H9 (cell line): Measurements from ENCODE around the gene PLCD3. TPM values are rescaled to one million over a fixed set of nuclear protein-coding genes. Genes with fewer than 3 reads are reported as not detected.

Source experiments
- DNase-seq: peaks from one replicate; pipeline ENCODE4 v3.0.0-alpha.2; 2017
- H2AFZ ChIP-seq: one replicate; pipeline ENCODE4 v1.6.1; 2013; ENCODE audit warnings: mild to moderate bottlenecking, low read length, control low read depth, moderate library complexity
- H2AK5ac ChIP-seq: 2 replicates; pipeline ENCODE4 v1.6.1; 2013; ENCODE audit warnings: low read length, control low read depth, mixed read lengths; ENCODE audit not compliant: insufficient read length
- H2BK120ac ChIP-seq: one replicate; pipeline ENCODE4 v1.6.1; 2013; ENCODE audit warnings: low read depth, mild to moderate bottlenecking, low read length, control low read depth, inconsistent platforms; ENCODE audit not compliant: poor library complexity, severe bottlenecking
- H2BK12ac ChIP-seq: 2 replicates; pipeline ENCODE4 v1.6.1; 2013; ENCODE audit warnings: low read length, control low read depth, mixed read lengths, low read depth; ENCODE audit not compliant: insufficient read length
- H2BK15ac ChIP-seq: 2 replicates; pipeline ENCODE4 v1.6.1; 2013; ENCODE audit warnings: low read depth, low read length, control low read depth
- H2BK20ac ChIP-seq: one replicate; pipeline ENCODE4 v1.6.1; 2013; ENCODE audit warnings: low read depth, mild to moderate bottlenecking, low read length, control low read depth, inconsistent platforms; ENCODE audit not compliant: poor library complexity, severe bottlenecking
- H2BK5ac ChIP-seq: 2 replicates; pipeline ENCODE4 v1.6.1; 2013; ENCODE audit warnings: low read length, control low read depth, mixed read lengths; ENCODE audit not compliant: insufficient read length
- H3K14ac ChIP-seq: 2 replicates; pipeline ENCODE4 v1.6.1; 2013; ENCODE audit warnings: low read length, control low read depth; ENCODE audit not compliant: insufficient read depth
- H3K18ac ChIP-seq: 2 replicates; pipeline ENCODE4 v1.6.1; 2013; ENCODE audit warnings: low read depth, mild to moderate bottlenecking, mixed read lengths, low read length, control low read depth; ENCODE audit not compliant: insufficient read length
- H3K23ac ChIP-seq: 2 replicates; pipeline ENCODE4 v1.6.1; 2013; ENCODE audit warnings: low read length, control low read depth, mixed read lengths, low read depth; ENCODE audit not compliant: insufficient read length
- H3K23me2 ChIP-seq: 2 replicates; pipeline ENCODE4 v1.6.1; 2013; ENCODE audit warnings: low read depth, mild to moderate bottlenecking, mixed read lengths, low read length, control low read depth; ENCODE audit not compliant: insufficient read length, poor library complexity, severe bottlenecking
- H3K27ac ChIP-seq: 2 replicates; pipeline ENCODE4 v1.5.1; 2013; ENCODE audit warnings: low read length, control low read depth, mixed read lengths, low read depth; ENCODE audit not compliant: insufficient read length
- H3K27me3 ChIP-seq: 2 replicates; pipeline ENCODE4 v1.6.1; 2013; ENCODE audit warnings: low read length, control low read depth, inconsistent platforms; ENCODE audit not compliant: insufficient read depth
- H3K4ac ChIP-seq: 2 replicates; pipeline ENCODE4 v1.6.1; 2013; ENCODE audit warnings: low read depth, mild to moderate bottlenecking, control low read depth, inconsistent platforms, low read length, moderate library complexity
- H3K4me1 ChIP-seq: 2 replicates; pipeline ENCODE4 v1.6.1; 2013; ENCODE audit warnings: low read length, control low read depth, inconsistent platforms; ENCODE audit not compliant: insufficient read depth
- H3K4me2 ChIP-seq: 2 replicates; pipeline ENCODE4 v1.6.1; 2013; ENCODE audit warnings: low read length, control low read depth, mixed read lengths; ENCODE audit not compliant: insufficient read length, insufficient read depth
- H3K56ac ChIP-seq: 2 replicates; pipeline ENCODE4 v1.6.1; 2013; ENCODE audit warnings: low read depth, mild to moderate bottlenecking, mixed read lengths, low read length, control low read depth; ENCODE audit not compliant: insufficient read length
- H3K79me1 ChIP-seq: 2 replicates; pipeline ENCODE4 v1.6.1; 2013; ENCODE audit warnings: low read depth, mild to moderate bottlenecking, moderate library complexity, low read length, control low read depth, inconsistent platforms; ENCODE audit not compliant: insufficient read depth, poor library complexity, severe bottlenecking
- H3K79me2 ChIP-seq: 2 replicates; pipeline ENCODE4 v1.6.1; 2013; ENCODE audit warnings: low read length, control low read depth, inconsistent platforms; ENCODE audit not compliant: insufficient read depth
- H3K9ac ChIP-seq: 2 replicates; pipeline ENCODE4 v1.6.1; 2013; ENCODE audit warnings: low read length, control low read depth, mixed read lengths; ENCODE audit not compliant: insufficient read length; ENCODE audit errors: extremely low read depth
- H3K9me3 ChIP-seq: one replicate; pipeline ENCODE4 v1.6.1; 2013; ENCODE audit warnings: low read depth, low read length, inconsistent platforms; ENCODE audit not compliant: control insufficient read depth
- H3T11ph ChIP-seq: one replicate; pipeline ENCODE4 v1.6.1; 2013; ENCODE audit warnings: mild to moderate bottlenecking, low read length, control low read depth, inconsistent platforms
- H4K20me1 ChIP-seq: one replicate; pipeline ENCODE4 v1.6.1; 2013; ENCODE audit not compliant: control insufficient read depth, insufficient read length, insufficient read depth
- H4K5ac ChIP-seq: 2 replicates; pipeline ENCODE4 v1.6.1; 2013; ENCODE audit warnings: low read depth, mild to moderate bottlenecking, mixed read lengths, low read length, control low read depth; ENCODE audit not compliant: insufficient read length
- H4K8ac ChIP-seq: replicated peaks from 2 replicates; pipeline ENCODE4 v1.6.1; 2013; ENCODE audit warnings: low read length, control low read depth, mixed read lengths, low read depth; ENCODE audit not compliant: insufficient read length
- H4K91ac ChIP-seq: 2 replicates; pipeline ENCODE4 v1.6.1; 2013; ENCODE audit warnings: low read depth, mild to moderate bottlenecking, moderate library complexity, mixed read lengths, low read length, control low read depth; ENCODE audit not compliant: insufficient read length
- H3K27ac Mint-ChIP-seq, 3 experiments: 2 replicates in 2 of 3; 3 replicates in 1 of 3; pipeline ENCODE4 v1.8.0; 2020 to 2021; ENCODE audit warnings: mixed read lengths in 3 of 3, mild to moderate bottlenecking in 1 of 3, moderate library complexity in 1 of 3
- H3K27me3 Mint-ChIP-seq: 2 replicates; pipeline ENCODE4 v1.8.0; 2021; ENCODE audit warnings: low read depth, mild to moderate bottlenecking, moderate library complexity, mixed read lengths
- H3K36me3 Mint-ChIP-seq, 3 experiments: 2 replicates in 2 of 3; 3 replicates in 1 of 3; pipeline ENCODE4 v1.8.0; 2020 to 2021; ENCODE audit warnings: low read depth in 3 of 3, mixed read lengths in 3 of 3; ENCODE audit not compliant: insufficient read depth in 1 of 3
- H3K4me1 Mint-ChIP-seq, 2 experiments: 2 replicates each; pipeline ENCODE4 v1.8.0; 2020; ENCODE audit warnings: mixed read lengths in 2 of 2
- H3K4me3 Mint-ChIP-seq, 2 experiments: 2 replicates in 1 of 2; 3 replicates in 1 of 2; pipeline ENCODE4 v1.8.0; 2020 to 2021; ENCODE audit warnings: mild to moderate bottlenecking in 2 of 2, mixed read lengths in 2 of 2, moderate library complexity in 1 of 2
- H3K9me3 Mint-ChIP-seq, 2 experiments: 2 replicates in 1 of 2; 3 replicates in 1 of 2; pipeline ENCODE4 v1.8.0; 2020; ENCODE audit warnings: mild to moderate bottlenecking in 2 of 2, mixed read lengths in 2 of 2, moderate library complexity in 1 of 2
- WGBS: extraction: QIAGEN DNeasy Blood & Tissue Kit; methylation state at CpG from one replicate; pipeline ENCODE4 v1.1.7; 2013; ENCODE audit warnings: missing lambda C conversion rate, low lambda C conversion rate, mixed read lengths; ENCODE audit not compliant: insufficient read length; ENCODE audit errors: extremely low coverage; 5-methylcytosine and 5-hydroxymethylcytosine counted together
- total RNA-seq: library from RNA; stranded (reverse); gene quantifications from 2 replicates; pipeline ENCODE4 v1.2.1, GENCODE V29; 2021
- TF ChIP-seq, protein P1 (sequence below): fragments of 200-600 bp; sonication (generic); conservative IDR thresholded peaks from 3 replicates; pipeline ENCODE4 v1.8.0; 2021; ENCODE audit warnings: antibody characterized with exemption, mild to moderate bottlenecking

PLCD3 gene
- total RNA-seq, 1 experiment from 2014 or later, result 41.6 TPM

DNA sequence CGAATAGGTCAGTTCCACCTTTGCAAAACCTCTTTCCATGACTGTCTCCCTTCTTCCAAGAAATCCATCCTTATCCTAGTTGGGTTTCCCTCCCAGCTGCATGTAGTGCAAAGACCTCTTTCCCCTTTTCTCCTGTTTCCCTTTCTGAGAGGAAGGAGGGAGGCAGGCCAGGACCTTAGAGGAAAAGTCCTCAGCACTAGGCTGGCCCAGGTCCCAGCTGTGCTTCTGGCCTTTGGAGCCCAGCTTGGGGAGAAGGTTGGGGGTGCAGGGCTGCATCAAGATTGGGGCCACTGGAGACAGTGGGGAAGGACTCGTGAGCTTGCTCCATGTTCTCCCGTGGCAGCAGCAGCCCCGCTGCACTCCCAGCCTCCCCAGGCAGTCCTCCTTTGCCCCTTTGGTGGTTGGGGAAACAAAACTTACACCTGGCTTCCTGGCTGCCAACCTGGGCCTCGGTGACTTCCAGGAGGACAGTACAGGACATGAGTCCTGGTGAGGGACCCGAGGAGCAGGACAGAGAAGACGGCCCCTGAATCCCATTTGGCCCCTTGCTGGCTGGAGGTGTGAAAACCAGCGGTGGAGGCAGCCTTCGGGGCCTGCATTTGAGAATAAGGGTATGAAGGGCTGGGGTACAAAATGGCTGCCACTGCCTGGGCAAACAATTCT lies 29.8 kb upstream of the PLCD3 start:
- H3K4me2 ChIP-seq, result peak overlapping the region; percentile 42
- H2AFZ ChIP-seq, result no peak overlapping the region
- peak overlapping the region; percentile 92 to 98 for H3K4me3 Mint-ChIP-seq
- peaks cover 6% of the 10 kb centered on the region for H3K23me2 ChIP-seq
- H3K27me3 ChIP-seq, result no peaks in the 10 kb centered on the region
- no peaks in the 10 kb centered on the region for H3K9me3 Mint-ChIP-seq
- H3K9me3 ChIP-seq, result no peaks in the 10 kb centered on the region
- H3K4me1 ChIP-seq, result 0 out of 2 replicates have a peak, but pooled peaks cover 2% of the 10 kb centered on the region
- H2AK5ac ChIP-seq, result no peak overlapping the region
- no peak overlapping the region for H3T11ph ChIP-seq
- no peak overlapping the region for H2BK20ac ChIP-seq
- no peak overlapping the region for H3K18ac ChIP-seq
- no peak overlapping the region for H2BK15ac ChIP-seq
- no peaks in the 10 kb centered on the region for H3K79me1 ChIP-seq
- no peak overlapping the region for H3K56ac ChIP-seq
- H3K36me3 Mint-ChIP-seq, result peaks cover 2 to 24% (median 12%) of the 10 kb centered on the region in 3 experiments; a peak in 6 of 7 replicates
- no CpG with 5 or more reads among the region's 9 CpGs for WGBS
- H3K27ac Mint-ChIP-seq, result peak overlapping the region; percentile 37 to 68 (median 62); a peak in 6 of 7 replicates
- H4K5ac ChIP-seq, result no peak overlapping the region
- no peaks in the 10 kb centered on the region for H3K79me2 ChIP-seq
- H3K9ac ChIP-seq, result peak overlapping the region; percentile 3
- no peak overlapping the region for H3K27ac ChIP-seq
- peaks cover 18 to 21% of the 10 kb centered on the region in 2 experiments for H3K4me1 Mint-ChIP-seq
- no peak overlapping the region for H2BK5ac ChIP-seq
- 0 out of 2 replicates have a peak overlapping the region, but pooled peaks have one; percentile 13 for H3K14ac ChIP-seq
- TF ChIP-seq, protein P1, sequence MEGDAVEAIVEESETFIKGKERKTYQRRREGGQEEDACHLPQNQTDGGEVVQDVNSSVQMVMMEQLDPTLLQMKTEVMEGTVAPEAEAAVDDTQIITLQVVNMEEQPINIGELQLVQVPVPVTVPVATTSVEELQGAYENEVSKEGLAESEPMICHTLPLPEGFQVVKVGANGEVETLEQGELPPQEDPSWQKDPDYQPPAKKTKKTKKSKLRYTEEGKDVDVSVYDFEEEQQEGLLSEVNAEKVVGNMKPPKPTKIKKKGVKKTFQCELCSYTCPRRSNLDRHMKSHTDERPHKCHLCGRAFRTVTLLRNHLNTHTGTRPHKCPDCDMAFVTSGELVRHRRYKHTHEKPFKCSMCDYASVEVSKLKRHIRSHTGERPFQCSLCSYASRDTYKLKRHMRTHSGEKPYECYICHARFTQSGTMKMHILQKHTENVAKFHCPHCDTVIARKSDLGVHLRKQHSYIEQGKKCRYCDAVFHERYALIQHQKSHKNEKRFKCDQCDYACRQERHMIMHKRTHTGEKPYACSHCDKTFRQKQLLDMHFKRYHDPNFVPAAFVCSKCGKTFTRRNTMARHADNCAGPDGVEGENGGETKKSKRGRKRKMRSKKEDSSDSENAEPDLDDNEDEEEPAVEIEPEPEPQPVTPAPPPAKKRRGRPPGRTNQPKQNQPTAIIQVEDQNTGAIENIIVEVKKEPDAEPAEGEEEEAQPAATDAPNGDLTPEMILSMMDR, result no peak
- no peaks in the 10 kb centered on the region for H4K20me1 ChIP-seq
- no peak overlapping the region for H3K4ac ChIP-seq
- no peak overlapping the region for H3K23ac ChIP-seq
- no peak overlapping the region for H4K91ac ChIP-seq
- no peaks in the 10 kb centered on the region for H3K27me3 Mint-ChIP-seq
- no peak overlapping the region for H2BK120ac ChIP-seq
- DNase-seq, result no peak
- H2BK12ac ChIP-seq, result no peak overlapping the region
- no peak overlapping the region for H4K8ac ChIP-seq
